Ishikawa (cell line): ENCODE results near the gene SLC24A3.

Experiments
- CEBPB ChIP-seq: IDR thresholded peaks from 2 replicates; pipeline ENCODE4 v1.6.1; 2012
- CREB1 ChIP-seq: IDR thresholded peaks from 2 replicates; pipeline ENCODE4 v1.6.1; 2012; ENCODE audit warnings: low read depth
- TAF1 ChIP-seq: IDR thresholded peaks from 2 replicates; pipeline ENCODE4 v1.6.1; 2012; ENCODE audit warnings: low read depth, mild to moderate bottlenecking
- TCF12 ChIP-seq: IDR thresholded peaks from 2 replicates; pipeline ENCODE4 v1.6.1; 2012; ENCODE audit warnings: low read depth
- TF ChIP-seq, protein P1 (sequence below): IDR thresholded peaks from 2 replicates; pipeline ENCODE4 v1.6.1; 2012

DNA sequence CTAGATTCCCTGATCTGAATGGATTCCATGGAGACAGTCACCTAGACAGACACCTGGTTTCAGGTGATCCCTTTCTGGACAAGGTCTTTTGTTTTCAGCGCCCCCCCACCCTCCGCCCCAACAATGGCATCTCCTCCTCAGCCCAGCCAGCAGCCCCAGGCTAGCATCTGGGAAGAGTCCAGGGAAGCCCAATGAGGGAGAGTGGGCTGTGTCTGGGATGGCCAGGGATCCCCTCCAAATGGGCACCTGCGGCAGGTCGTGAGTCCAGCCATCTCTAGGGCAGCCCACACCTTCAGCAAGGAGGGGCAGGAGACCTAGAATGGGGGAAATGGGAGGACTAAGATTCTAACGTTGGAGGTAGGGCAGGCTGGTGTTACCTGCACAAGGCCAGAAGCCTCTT, 1.2 kb upstream of the SLC24A3 start:
- TF ChIP-seq TCF12 (no peak), CREB1 (no peak), CEBPB (no peak), TAF1 (no peak)
- TF ChIP-seq, protein P1, sequence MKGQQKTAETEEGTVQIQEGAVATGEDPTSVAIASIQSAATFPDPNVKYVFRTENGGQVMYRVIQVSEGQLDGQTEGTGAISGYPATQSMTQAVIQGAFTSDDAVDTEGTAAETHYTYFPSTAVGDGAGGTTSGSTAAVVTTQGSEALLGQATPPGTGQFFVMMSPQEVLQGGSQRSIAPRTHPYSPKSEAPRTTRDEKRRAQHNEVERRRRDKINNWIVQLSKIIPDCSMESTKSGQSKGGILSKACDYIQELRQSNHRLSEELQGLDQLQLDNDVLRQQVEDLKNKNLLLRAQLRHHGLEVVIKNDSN: no peak
